Testis (tissue), 2 donors: ENCODE measurements around the gene TCN2.

ENCODE experiments used
- CTCF ChIP-seq, 3 experiments: fragments of 450-650 bp in 2 of 3; fragments of 200-600 bp in 1 of 3; sonication (generic) in 1 of 3; IDR thresholded peaks; one replicate each; pipeline ENCODE4 v1.5.1; 2016 to 2019; ENCODE audit warnings: antibody characterized with exemption in 3 of 3, mild to moderate bottlenecking in 2 of 3, moderate library complexity in 1 of 3
- POLR2A ChIP-seq: fragments of 450-650 bp; IDR thresholded peaks from one replicate; pipeline ENCODE4 v1.6.1; 2017; ENCODE audit warnings: antibody characterized with exemption, mild to moderate bottlenecking, moderate library complexity

GRCh38 chr22:30591191-30591587, 15.8 kb upstream of the TCN2 start:
- TF ChIP-seq CTCF (IDR thresholded peaks at IDR 0.05) (no peak), POLR2A (no peak)
